B cell (primary cell): Measurements from ENCODE around the gene LILRB1. TPM values are rescaled to one million over a fixed set of nuclear protein-coding genes. Genes with fewer than 3 reads are reported as not detected.
"Not testable (repeated sequence)": the region's sequence is repeated elsewhere in the genome, so short reads cannot be mapped to it uniquely, and the experiment has no call there.

Source experiments
- ATAC-seq: fragments of 200-7000 bp; cut with Tn5 transposase; one replicate; pipeline ENCODE4 v1.10.0; 2021; ENCODE audit warnings: low read depth, mild to moderate bottlenecking, moderate number of reproducible peaks, moderate library complexity
- CTCF ChIA-PET: fragments of 350-600 bp; sonication (Branson Sonifier 250); formaldehyde crosslinking; loops from one replicate; lab custom pipeline; 2021; ENCODE audit warnings: antibody characterized with exemption, inconsistent platforms; lab: Charles Lee
- POLR2A ChIA-PET: fragments of 350-600 bp; sonication (Branson Sonifier 250); formaldehyde crosslinking; loops from one replicate; lab custom pipeline; 2021; ENCODE audit warnings: antibody characterized with exemption; lab: Charles Lee
- DNase-seq: peaks from one replicate; pipeline ENCODE4 v3.0.0; 2013
- H2AFZ ChIP-seq: 2 replicates; pipeline ENCODE4 v1.6.1; 2012; ENCODE audit warnings: mild to moderate bottlenecking, low read depth, low read length; ENCODE audit not compliant: insufficient read depth, poor library complexity, severe bottlenecking
- H3K27ac ChIP-seq, 2 donors: 1 replicate in 1 of 2; 2 replicates in 1 of 2; pipeline ENCODE4 v1.5.1; 2012 to 2013; ENCODE audit warnings: low read length in 2 of 2, mild to moderate bottlenecking in 2 of 2, moderate library complexity in 1 of 2
- H3K27me3 ChIP-seq, 4 experiments: fragments of 200-600 bp in 1 of 4; sonication (generic) in 1 of 4; replicated peaks in 1 of 4; 1 replicate in 2 of 4; 2 replicates in 2 of 4; pipeline versions ENCODE4 v1.6.1 to v1.7.0; 2013 to 2016; ENCODE audit warnings: low read length in 3 of 4, mild to moderate bottlenecking in 2 of 4, mixed read lengths in 1 of 4, moderate library complexity in 1 of 4; ENCODE audit not compliant: insufficient read depth in 4 of 4, control insufficient read depth in 3 of 4; ENCODE audit errors: control extremely low read depth in 1 of 4
- H3K36me3 ChIP-seq, 2 experiments: replicated peaks in 1 of 2; 1 replicate in 1 of 2; 2 replicates in 1 of 2; pipeline versions ENCODE4 v1.6.1 to v1.7.1; 2013; ENCODE audit warnings: low read length in 1 of 2; ENCODE audit not compliant: insufficient read depth in 2 of 2, control insufficient read depth in 1 of 2; ENCODE audit errors: control extremely low read depth in 1 of 2, extremely low read depth in 1 of 2
- H3K4me1 ChIP-seq, 2 donors: fragments of 200-600 bp in 1 of 2; sonication (generic) in 1 of 2; 1 replicate in 1 of 2; 2 replicates in 1 of 2; pipeline versions ENCODE4 v1.5.1 to v1.6.1; 2013 to 2017; ENCODE audit warnings: low read length in 2 of 2; ENCODE audit not compliant: control insufficient read depth in 2 of 2, insufficient read depth in 2 of 2
- H3K4me2 ChIP-seq: replicated peaks from 2 replicates; pipeline ENCODE3; 2012; ENCODE audit warnings: mild to moderate bottlenecking, low read depth, low read length; ENCODE audit not compliant: poor library complexity, severe bottlenecking
- H3K4me3 ChIP-seq, 5 experiments: fragments of 200-600 bp in 1 of 5; sonication (generic) in 1 of 5; 1 replicate in 3 of 5; 2 replicates in 2 of 5; pipeline versions ENCODE4 v1.5.1 to v1.7.0; 2011 to 2016; ENCODE audit warnings: low read length in 4 of 5, mild to moderate bottlenecking in 4 of 5, low read depth in 2 of 5, control low read depth in 1 of 5, moderate library complexity in 1 of 5; ENCODE audit not compliant: insufficient read depth in 1 of 5; ENCODE audit errors: control extremely low read depth in 1 of 5, extremely low read depth in 1 of 5
- H3K79me2 ChIP-seq: fragments of 200-600 bp; sonication (generic); one replicate; pipeline ENCODE4 v1.6.0; 2016; ENCODE audit warnings: low read length; ENCODE audit not compliant: control insufficient read depth, insufficient read depth
- H3K9ac ChIP-seq: fragments of 200-600 bp; sonication (generic); 2 replicates; pipeline ENCODE4 v1.6.1; 2017; ENCODE audit warnings: mild to moderate bottlenecking, low read length, moderate library complexity
- H3K9me3 ChIP-seq, 3 donors: one replicate each; pipeline versions ENCODE4 v1.6.1 to v1.7.1; 2013; ENCODE audit warnings: low read length in 2 of 3; ENCODE audit not compliant: control insufficient read depth in 2 of 3, insufficient read depth in 1 of 3; ENCODE audit errors: control extremely low read depth in 1 of 3
- H4K20me1 ChIP-seq: 2 replicates; pipeline ENCODE4 v1.6.0; 2012; ENCODE audit warnings: mild to moderate bottlenecking, low read length; ENCODE audit not compliant: insufficient read depth, control insufficient read depth, poor library complexity, severe bottlenecking
- H3K27ac Mint-ChIP-seq: one replicate; pipeline ENCODE4 v1.8.0; 2021; ENCODE audit warnings: mixed read lengths
- H3K27me3 Mint-ChIP-seq: one replicate; pipeline ENCODE4 v1.8.0; 2021; ENCODE audit warnings: mixed read lengths
- H3K4me1 Mint-ChIP-seq: one replicate; pipeline ENCODE4 v1.8.0; 2021; ENCODE audit warnings: mixed read lengths
- H3K4me3 Mint-ChIP-seq: one replicate; pipeline ENCODE4 v1.8.0; 2021; ENCODE audit warnings: mixed read lengths
- H3K9me3 Mint-ChIP-seq: one replicate; pipeline ENCODE4 v1.8.0; 2022; ENCODE audit warnings: mixed read lengths; ENCODE audit not compliant: insufficient read depth
- CTCF ChIP-seq: fragments of 200-600 bp; IDR thresholded peaks from one replicate; pipeline ENCODE4 v1.8.0; 2022; ENCODE audit warnings: antibody characterized with exemption, mild to moderate bottlenecking
- EZH2 ChIP-seq: IDR thresholded peaks from 2 replicates; pipeline ENCODE4 v1.6.1; 2012; ENCODE audit warnings: borderline replicate concordance, low read depth, mild to moderate bottlenecking, moderate library complexity, low read length; ENCODE audit not compliant: insufficient read depth, poor library complexity, severe bottlenecking
- WGBS: methylation state at CpG from one replicate; pipeline ENCODE4 v1.1.5; 2013; ENCODE audit warnings: missing lambda C conversion rate; ENCODE audit not compliant: insufficient coverage; 5-methylcytosine and 5-hydroxymethylcytosine counted together
- intact Hi-C: fragments of 100-400 bp; cut with micrococcal nuclease; formaldehyde crosslinking; loops from one replicate; pipeline ENCODE4 v1.10.0; 2022
- polyA plus RNA-seq: library from polyadenylated mRNA; depleted of rRNA; stranded (reverse); fragments of >200 nt; gene quantifications from 2 replicates; pipeline ENCODE4 v1.2.3, GENCODE V29; 2012
- total RNA-seq, 2 donors: library from RNA; stranded (reverse); fragments of 120-200 nt in 1 of 2; gene quantifications; 1 replicate in 1 of 2; 2 replicates in 1 of 2; pipeline versions ENCODE4 v1.2.3 to v1.2.4, GENCODE V29; 2013 to 2022

LILRB1 gene
- total and polyA plus RNA-seq, 2 donors (not counting 1 experiment from before 2014, with no cell fraction given): 138 to 170 TPM

- H2AFZ ChIP-seq, H3K79me2 ChIP-seq, H3K4me3 ChIP-seq, H3K4me1 Mint-ChIP-seq, POLR2A ChIA-PET, H3K27ac Mint-ChIP-seq, H3K9me3 Mint-ChIP-seq, H3K27ac ChIP-seq, H3K4me2 ChIP-seq, H3K27me3 ChIP-seq, H4K20me1 ChIP-seq, H3K9me3 ChIP-seq, H3K9ac ChIP-seq, H3K4me3 Mint-ChIP-seq, H3K4me1 ChIP-seq, H3K36me3 ChIP-seq: not testable (repeated sequence)
- CTCF ChIA-PET: interaction anchor here (1.2 to 13.0 kb wide), 11 partner anchors 8 to 203 kb away, joined by 3 to 246 read pairs (median 6); partner anchors contain the start of genes CDC42EP5 and LILRA2
- intact Hi-C loops: loop anchor here (1.0 kb wide), 2 partner anchors 23 to 195 kb away; no protein-coding TSS in a partner anchor
- ATAC-seq (peak; percentile 57), DNase-seq (peak; percentile 73)
- H3K27me3 Mint-ChIP-seq: peaks cover 11% of the 10 kb centered on the region
- peak; percentile 94 for TF ChIP-seq CTCF
- 40% methylated on average over 1 of the region's 10 CpGs for whole genome bisulfite sequencing
Measured at GRCh38 chr19:54676210-54676834, 46.0 kb downstream of the LILRB1 start.

- CTCF ChIA-PET: interaction anchor here (0.6 to 13.0 kb wide), 7 partner anchors 12 to 321 kb away, joined by 3 to 246 read pairs (median 3); partner anchors contain the start of gene LILRA2
- no peaks in the 10 kb centered on the region for H3K9me3 ChIP-seq
- DNase-seq (no peak), ATAC-seq (no peak)
- no peaks in the 10 kb centered on the region for H3K4me1 Mint-ChIP-seq
- H3K9ac ChIP-seq: no peak overlapping the region
- H2AFZ ChIP-seq: no peak overlapping the region
- H3K79me2 ChIP-seq: no peaks in the 10 kb centered on the region
- no peaks in the 10 kb centered on the region for H3K36me3 ChIP-seq
- H3K4me1 ChIP-seq: no peaks in the 10 kb centered on the region
- intact Hi-C loops: no loop called here
- H4K20me1 ChIP-seq: no peaks in the 10 kb centered on the region
- peaks cover 0 to 5% (median 0%) of the 10 kb centered on the region in 4 experiments for H3K27me3 ChIP-seq
- H3K27me3 Mint-ChIP-seq: peaks cover 13% of the 10 kb centered on the region
- WGBS: 42% methylated on average over 1 of the region's 4 CpGs
- H3K4me2 ChIP-seq: no peak overlapping the region
- no peak overlapping the region for H3K27ac Mint-ChIP-seq
- H3K9me3 Mint-ChIP-seq: no peaks in the 10 kb centered on the region
- TF ChIP-seq CTCF (no peak), EZH2 (no peak)
- no peak overlapping the region for H3K4me3 Mint-ChIP-seq
- POLR2A ChIA-PET: interaction anchor here (0.7 kb wide), 1 partner anchor 1180 kb away, joined by 4 read pairs; no protein-coding TSS in a partner anchor
- H3K4me3 ChIP-seq: no peak overlapping the region
- no peak overlapping the region for H3K27ac ChIP-seq
Measured at GRCh38 chr19:54677217-54677616, 46.9 kb downstream of the LILRB1 start.

- H3K9me3 Mint-ChIP-seq, H3K36me3 ChIP-seq, H3K27ac Mint-ChIP-seq, H3K4me1 ChIP-seq, H3K27ac ChIP-seq, H3K79me2 ChIP-seq, intact Hi-C loops, H3K4me1 Mint-ChIP-seq, H3K4me3 Mint-ChIP-seq, ATAC-seq, H4K20me1 ChIP-seq, H3K4me3 ChIP-seq, H2AFZ ChIP-seq, DNase-seq, POLR2A ChIA-PET, H3K4me2 ChIP-seq, H3K9ac ChIP-seq: not testable (repeated sequence)
- Histone ChIP-seq H3K9me3 (peaks cover 0 to 11% (median 2%) of the 10 kb centered on the region in 3 donors), H3K27me3 (peaks cover 0 to 24% (median 6%) of the 10 kb centered on the region in 4 experiments)
- CTCF ChIA-PET: interaction anchor here (1.4 to 13.0 kb wide), 3 partner anchors 8 to 201 kb away, joined by 7 to 246 read pairs (median 12); no protein-coding TSS in a partner anchor
- peaks cover 26% of the 10 kb centered on the region for H3K27me3 Mint-ChIP-seq
- no CpG with 5 or more reads among the region's 12 CpGs for WGBS
Measured at GRCh38 chr19:54681596-54681995, 51.3 kb downstream of the LILRB1 start.
